Esophagus muscularis mucosa (tissue), 4 donors: ENCODE measurements around the gene DCP1B. TPM values are rescaled to one million over a fixed set of nuclear protein-coding genes. Genes with fewer than 3 reads are reported as not detected.

Experiments
- DNase-seq: peaks from one replicate; pipeline ENCODE4 v3.0.0-alpha.2; 2017; ENCODE audit errors: extremely low spot score
- H3K27ac ChIP-seq, 4 donors: fragments of 200-600 bp; sonication (generic); replicated peaks in 1 of 4; 1 replicate in 3 of 4; 2 replicates in 1 of 4; pipeline ENCODE4 v1.5.1; 2016 to 2019; ENCODE audit warnings: mild to moderate bottlenecking in 1 of 4
- H3K27me3 ChIP-seq, 4 donors: fragments of 200-600 bp; sonication (generic); one replicate each; pipeline versions ENCODE4 v1.5.1 to v1.6.0; 2016 to 2019
- H3K36me3 ChIP-seq, 4 donors: fragments of 200-600 bp; sonication (generic); one replicate each; pipeline ENCODE4 v1.5.1; 2016 to 2019
- H3K4me1 ChIP-seq, 4 donors: fragments of 200-600 bp; sonication (generic); one replicate each; pipeline ENCODE4 v1.5.1; 2016 to 2019
- H3K4me3 ChIP-seq, 4 donors: fragments of 200-600 bp; sonication (generic); 1 replicate in 2 of 4; 2 replicates in 2 of 4; pipeline ENCODE4 v1.5.1; 2016 to 2019; ENCODE audit warnings: mild to moderate bottlenecking in 4 of 4, moderate library complexity in 1 of 4
- H3K9me3 ChIP-seq, 4 donors: fragments of 200-600 bp; sonication (generic); 1 replicate in 3 of 4; 2 replicates in 1 of 4; pipeline ENCODE4 v1.5.1; 2016 to 2019
- EP300 ChIP-seq: sonication (generic); formaldehyde crosslinking; IDR thresholded peaks from one replicate; pipeline ENCODE4 v1.6.1; 2017; ENCODE audit warnings: antibody characterized with exemption
- POLR2A ChIP-seq: fragments of 450-650 bp; IDR thresholded peaks from one replicate; pipeline ENCODE4 v1.6.1; 2017; ENCODE audit warnings: antibody characterized with exemption, moderate library complexity, mild to moderate bottlenecking, low read depth
- POLR2AphosphoS5 ChIP-seq, 2 donors: sonication (generic); formaldehyde crosslinking; IDR thresholded peaks; one replicate each; pipeline ENCODE4 v1.6.1; 2017; ENCODE audit warnings: antibody characterized with exemption in 2 of 2
- WGBS: methylation state at CpG from one replicate; pipeline ENCODE4 v1.1.5; 2018; 5-methylcytosine and 5-hydroxymethylcytosine counted together
- intact Hi-C: fragments of 100-400 bp; cut with DNase I; formaldehyde crosslinking; loops from one replicate; pipeline ENCODE4 v1.15.1; 2023
- total RNA-seq, 4 donors: library from RNA; depleted of rRNA; stranded (reverse); fragments of >200 nt; gene quantifications; one replicate each; pipeline versions ENCODE4 v1.1.0 to v1.2.1, GENCODE V29; 2016
- TF ChIP-seq, protein P1 (sequence below), 3 experiments: fragments of 200-600 bp in 2 of 3; fragments of 450-650 bp in 1 of 3; sonication (generic) in 2 of 3; IDR thresholded peaks; one replicate each; pipeline ENCODE4 v1.5.1; 2017 to 2019; ENCODE audit warnings: antibody characterized with exemption in 3 of 3, mild to moderate bottlenecking in 2 of 3, moderate library complexity in 1 of 3

The DCP1B gene
- total RNA-seq, 4 donors from 2014 or later: 22.0 to 26.5 (median 24.4) TPM

DNA sequence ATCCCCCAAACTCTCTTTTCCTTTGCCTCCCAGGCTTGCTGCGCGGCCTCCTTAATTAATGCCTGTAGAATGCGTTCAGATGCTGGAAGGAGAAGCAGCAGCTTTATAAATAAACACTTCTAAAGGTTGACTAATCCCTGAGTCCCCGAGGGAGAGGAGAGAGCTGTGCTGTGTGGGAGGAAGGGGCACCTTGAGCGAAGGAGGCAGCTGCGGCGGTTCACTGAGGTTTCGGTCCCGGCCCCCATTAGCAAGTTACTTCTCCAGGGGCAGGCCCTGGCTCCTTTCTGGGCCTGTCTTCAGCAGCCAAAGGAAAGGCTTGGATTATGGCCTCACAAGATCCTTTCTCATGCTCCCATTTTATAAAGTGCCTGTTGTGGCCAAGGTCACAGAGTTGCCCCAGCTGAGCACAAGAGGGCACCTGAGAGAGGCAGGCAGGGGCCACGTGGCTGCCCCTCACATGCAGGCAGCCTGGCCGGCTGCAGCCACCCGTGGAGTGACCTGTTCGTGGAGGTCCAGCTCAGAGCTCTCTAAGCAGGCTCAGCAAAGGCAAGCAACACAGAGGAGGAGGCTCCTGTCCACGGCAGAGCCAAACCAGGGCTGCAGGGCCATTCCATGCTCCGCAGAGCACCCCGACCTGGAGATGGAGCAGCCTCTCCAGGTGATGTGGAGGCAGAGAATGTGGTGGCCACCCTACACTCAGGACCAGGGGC lies 70.8 kb downstream of the DCP1B start:
- intact Hi-C loops: no loop called here
- H3K4me3 ChIP-seq: no peak overlapping the region
- peak overlapping the region; percentile 63 to 77 (median 64) for H3K27ac ChIP-seq
- peaks cover 31 to 87% (median 67%) of the 10 kb centered on the region in 4 donors for H3K4me1 ChIP-seq
- TF ChIP-seq, protein P1, sequence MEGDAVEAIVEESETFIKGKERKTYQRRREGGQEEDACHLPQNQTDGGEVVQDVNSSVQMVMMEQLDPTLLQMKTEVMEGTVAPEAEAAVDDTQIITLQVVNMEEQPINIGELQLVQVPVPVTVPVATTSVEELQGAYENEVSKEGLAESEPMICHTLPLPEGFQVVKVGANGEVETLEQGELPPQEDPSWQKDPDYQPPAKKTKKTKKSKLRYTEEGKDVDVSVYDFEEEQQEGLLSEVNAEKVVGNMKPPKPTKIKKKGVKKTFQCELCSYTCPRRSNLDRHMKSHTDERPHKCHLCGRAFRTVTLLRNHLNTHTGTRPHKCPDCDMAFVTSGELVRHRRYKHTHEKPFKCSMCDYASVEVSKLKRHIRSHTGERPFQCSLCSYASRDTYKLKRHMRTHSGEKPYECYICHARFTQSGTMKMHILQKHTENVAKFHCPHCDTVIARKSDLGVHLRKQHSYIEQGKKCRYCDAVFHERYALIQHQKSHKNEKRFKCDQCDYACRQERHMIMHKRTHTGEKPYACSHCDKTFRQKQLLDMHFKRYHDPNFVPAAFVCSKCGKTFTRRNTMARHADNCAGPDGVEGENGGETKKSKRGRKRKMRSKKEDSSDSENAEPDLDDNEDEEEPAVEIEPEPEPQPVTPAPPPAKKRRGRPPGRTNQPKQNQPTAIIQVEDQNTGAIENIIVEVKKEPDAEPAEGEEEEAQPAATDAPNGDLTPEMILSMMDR (IDR thresholded peaks at IDR 0.05): no peak
- no peak for TF ChIP-seq EP300
- no peak for TF ChIP-seq POLR2A
- no peak for TF ChIP-seq POLR2AphosphoS5 (IDR thresholded peaks at IDR 0.05)
- H3K27me3 ChIP-seq: no peaks in the 10 kb centered on the region
- 46% methylated on average over 15 of the region's 16 CpGs for WGBS
- no peak for DNase-seq
- H3K9me3 ChIP-seq: no peaks in the 10 kb centered on the region
- H3K36me3 ChIP-seq: peaks cover 0 to 14% (median 10%) of the 10 kb centered on the region in 4 donors

DNA sequence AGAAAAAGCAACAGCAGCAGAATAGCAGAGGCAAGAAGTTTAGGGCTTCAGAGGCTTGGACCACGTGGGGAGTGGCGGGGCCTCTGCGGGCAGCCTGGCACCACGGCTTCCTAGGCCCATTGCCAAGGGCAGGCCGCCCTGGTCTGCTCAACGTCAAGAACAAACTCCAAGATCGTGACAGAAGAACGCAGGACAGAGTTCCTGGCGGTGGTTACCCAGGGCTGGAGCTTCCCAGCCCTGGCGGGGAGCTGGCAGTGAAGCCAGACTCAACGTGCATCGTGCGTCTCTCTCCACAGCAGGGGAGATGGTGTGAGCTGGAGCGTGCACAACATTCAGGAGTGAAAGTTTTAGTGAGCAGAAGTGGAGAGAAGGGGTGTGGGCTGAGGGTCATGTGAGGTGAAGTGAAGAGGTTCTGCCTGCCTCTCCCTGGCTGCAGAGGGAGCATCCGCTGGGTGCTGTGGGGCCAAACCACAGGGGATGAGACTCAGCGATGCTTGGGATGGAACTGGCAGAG lies 71.9 kb downstream of the DCP1B start:
- peak; percentile 55 for TF ChIP-seq EP300
- peak; percentile 80 to 92 for TF ChIP-seq POLR2AphosphoS5 (IDR thresholded peaks at IDR 0.05)
- TF ChIP-seq, protein P1 (IDR thresholded peaks at IDR 0.05): no peak
- no peak for TF ChIP-seq POLR2A
- WGBS: 33% methylated on average over 14 of the region's 16 CpGs
- Histone ChIP-seq H3K4me1 (peaks cover 40 to 87% (median 74%) of the 10 kb centered on the region in 4 donors), H3K27ac (peak overlapping the region; percentile 28 to 77 (median 51)), H3K4me3 (no peak overlapping the region), H3K9me3 (no peaks in the 10 kb centered on the region), H3K27me3 (no peaks in the 10 kb centered on the region), H3K36me3 (peaks cover 0 to 2% (median 0%) of the 10 kb centered on the region in 4 donors)
- no peak for DNase-seq
- intact Hi-C loops: no loop called here

DNA sequence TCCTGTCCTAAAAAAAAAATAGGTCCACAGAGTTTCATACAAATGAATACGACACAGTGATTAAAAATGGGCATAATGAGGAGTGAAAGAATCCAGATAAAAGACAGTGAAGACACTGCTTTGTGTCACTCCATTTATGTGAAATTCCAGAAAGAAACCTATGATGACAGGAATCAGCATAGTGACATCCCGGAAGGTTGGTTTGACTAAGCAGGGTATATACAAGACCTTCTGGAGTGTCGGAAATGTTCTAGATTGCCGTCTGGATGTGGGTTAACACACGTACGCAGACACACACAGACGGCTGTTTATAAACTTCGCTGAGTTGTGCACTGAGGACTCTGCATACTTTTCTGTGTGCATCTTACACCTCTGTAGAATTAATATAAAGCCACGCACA lies 72.6 kb downstream of the DCP1B start:
- Histone ChIP-seq H3K4me3 (no peak overlapping the region), H3K27ac (peak overlapping the region in 3 of 4 donors; percentile 49 to 77 (median 53)), H3K9me3 (no peaks in the 10 kb centered on the region), H3K27me3 (no peaks in the 10 kb centered on the region), H3K4me1 (peaks cover 44 to 87% (median 72%) of the 10 kb centered on the region in 4 donors), H3K36me3 (no peaks in the 10 kb centered on the region)
- 85% methylated on average over 9 of the region's 9 CpGs for WGBS
- DNase-seq: no peak
- intact Hi-C loops: no loop called here
- no peak for TF ChIP-seq EP300
- TF ChIP-seq, protein P1 (IDR thresholded peaks at IDR 0.05): no peak
- no peak for TF ChIP-seq POLR2A
- no peak for TF ChIP-seq POLR2AphosphoS5 (IDR thresholded peaks at IDR 0.05)

DNA sequence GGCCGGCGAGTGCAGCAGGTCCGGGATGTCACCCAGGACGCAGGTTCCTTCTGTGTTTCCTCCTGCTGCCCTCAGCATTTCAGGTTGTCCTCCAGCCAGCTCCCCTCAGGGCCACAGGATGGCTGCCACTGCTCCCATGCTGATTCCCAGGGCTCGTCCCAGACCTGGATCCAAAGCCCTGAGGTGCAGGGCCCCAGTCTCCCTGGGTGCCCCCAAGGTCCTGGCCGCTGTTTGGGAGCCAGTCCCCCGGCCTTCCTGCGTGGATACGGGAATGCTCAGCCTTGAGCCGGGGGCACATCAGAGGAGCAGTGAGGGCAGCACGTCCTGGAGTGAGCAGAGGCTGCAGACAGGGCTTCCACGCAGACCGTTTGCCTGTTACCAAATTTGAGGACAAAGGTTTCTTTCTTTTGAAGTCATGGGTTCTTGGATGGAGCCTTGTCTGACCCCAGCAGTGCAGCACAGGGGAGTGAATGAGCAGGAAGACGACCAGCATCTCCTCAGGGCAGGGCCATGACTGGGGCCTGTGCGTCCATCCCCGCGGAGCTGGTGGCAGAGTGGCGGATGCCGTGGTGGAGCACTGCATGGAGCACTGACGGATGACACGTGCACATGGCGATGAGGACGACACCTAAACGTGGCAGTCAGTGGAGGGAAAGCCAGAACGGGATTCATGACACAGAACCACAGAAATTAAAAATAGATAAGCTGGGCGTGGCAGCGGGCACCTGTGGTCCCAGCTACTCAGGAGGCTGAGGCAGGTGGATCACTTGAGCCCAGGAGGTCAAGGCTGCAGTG lies 73.3 kb downstream of the DCP1B start:
- DNase-seq: no peak
- H3K4me3 ChIP-seq: no peak overlapping the region
- no peaks in the 10 kb centered on the region for H3K27me3 ChIP-seq
- WGBS: 87% methylated on average over 25 of the region's 27 CpGs
- H3K27ac ChIP-seq: peak overlapping the region in 3 of 4 donors; percentile 49 to 77 (median 53)
- H3K9me3 ChIP-seq: no peaks in the 10 kb centered on the region
- no peaks in the 10 kb centered on the region for H3K36me3 ChIP-seq
- H3K4me1 ChIP-seq: peaks cover 48 to 87% (median 69%) of the 10 kb centered on the region in 4 donors
- intact Hi-C loops: no loop called here
- TF ChIP-seq POLR2AphosphoS5 (IDR thresholded peaks at IDR 0.05): no peak
- TF ChIP-seq EP300: no peak
